Choroid plexus epithelial cell (primary cell): ENCODE results near the gene HLA-DQB1.
A peak's percentile ranks its signal among the peaks of the same experiment; 100 is the strongest.

ENCODE experiments used
- DNase-seq: peaks from one replicate; pipeline ENCODE4 v3.0.0-alpha.2; 2010; ENCODE audit warnings: low read depth
- H3K4me3 ChIP-seq: 2 replicates; pipeline ENCODE4 v1.5.1; 2011; ENCODE audit warnings: low read depth, mild to moderate bottlenecking, control low read depth, low read length, moderate library complexity
- TF ChIP-seq, protein P1 (sequence below): conservative IDR thresholded peaks from 2 replicates; pipeline ENCODE4 v1.5.1; 2011; ENCODE audit warnings: low read depth, mild to moderate bottlenecking, control low read depth, inconsistent platforms, low read length, moderate library complexity

The HLA-DQB1 gene

DNA sequence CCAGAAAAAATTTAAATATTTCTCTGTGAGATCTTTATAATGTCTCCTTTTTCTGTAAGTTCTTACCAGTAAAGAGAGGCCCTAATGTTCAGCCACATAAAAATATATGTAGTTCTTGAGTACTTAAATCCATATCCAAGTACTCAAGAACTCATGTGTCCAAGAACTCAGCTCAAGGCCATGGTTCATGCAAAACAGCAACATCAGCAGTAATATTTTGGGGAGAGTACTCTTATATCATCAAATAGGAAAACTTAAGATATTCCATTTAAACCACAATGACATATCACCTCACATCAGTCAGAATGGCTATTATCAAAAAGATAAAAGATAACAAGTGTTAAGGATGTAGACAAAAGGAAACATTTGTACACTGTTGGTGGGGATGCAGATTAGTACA, 3.4 kb upstream of the HLA-DQB1 start:
- no peak overlapping the region for H3K4me3 ChIP-seq
- TF ChIP-seq, protein P1, sequence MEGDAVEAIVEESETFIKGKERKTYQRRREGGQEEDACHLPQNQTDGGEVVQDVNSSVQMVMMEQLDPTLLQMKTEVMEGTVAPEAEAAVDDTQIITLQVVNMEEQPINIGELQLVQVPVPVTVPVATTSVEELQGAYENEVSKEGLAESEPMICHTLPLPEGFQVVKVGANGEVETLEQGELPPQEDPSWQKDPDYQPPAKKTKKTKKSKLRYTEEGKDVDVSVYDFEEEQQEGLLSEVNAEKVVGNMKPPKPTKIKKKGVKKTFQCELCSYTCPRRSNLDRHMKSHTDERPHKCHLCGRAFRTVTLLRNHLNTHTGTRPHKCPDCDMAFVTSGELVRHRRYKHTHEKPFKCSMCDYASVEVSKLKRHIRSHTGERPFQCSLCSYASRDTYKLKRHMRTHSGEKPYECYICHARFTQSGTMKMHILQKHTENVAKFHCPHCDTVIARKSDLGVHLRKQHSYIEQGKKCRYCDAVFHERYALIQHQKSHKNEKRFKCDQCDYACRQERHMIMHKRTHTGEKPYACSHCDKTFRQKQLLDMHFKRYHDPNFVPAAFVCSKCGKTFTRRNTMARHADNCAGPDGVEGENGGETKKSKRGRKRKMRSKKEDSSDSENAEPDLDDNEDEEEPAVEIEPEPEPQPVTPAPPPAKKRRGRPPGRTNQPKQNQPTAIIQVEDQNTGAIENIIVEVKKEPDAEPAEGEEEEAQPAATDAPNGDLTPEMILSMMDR, result no peak
- DNase-seq, result no peak

DNA sequence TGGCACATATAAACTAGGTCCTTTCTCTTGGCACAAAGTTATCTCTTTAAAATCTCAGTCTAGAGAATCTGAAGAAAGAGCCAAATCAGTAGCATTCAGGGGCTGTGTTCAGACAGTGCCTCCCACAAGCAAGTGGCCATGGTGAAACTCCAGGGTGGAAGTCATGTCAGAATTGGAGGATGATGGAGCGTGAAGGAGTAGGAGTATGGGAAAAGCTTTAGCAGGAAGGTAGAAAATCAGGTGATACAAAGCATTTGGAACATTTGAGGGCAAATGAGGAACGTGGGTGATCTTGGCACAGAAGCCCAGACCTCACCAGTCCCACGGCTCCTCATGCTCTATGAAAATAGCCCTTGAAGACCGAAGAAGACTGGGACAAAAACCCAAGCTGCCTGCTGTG, 2.8 kb upstream of the HLA-DQB1 start:
- H3K4me3 ChIP-seq, result no peak overlapping the region
- TF ChIP-seq, protein P1, result no peak
- no peak for DNase-seq

DNA sequence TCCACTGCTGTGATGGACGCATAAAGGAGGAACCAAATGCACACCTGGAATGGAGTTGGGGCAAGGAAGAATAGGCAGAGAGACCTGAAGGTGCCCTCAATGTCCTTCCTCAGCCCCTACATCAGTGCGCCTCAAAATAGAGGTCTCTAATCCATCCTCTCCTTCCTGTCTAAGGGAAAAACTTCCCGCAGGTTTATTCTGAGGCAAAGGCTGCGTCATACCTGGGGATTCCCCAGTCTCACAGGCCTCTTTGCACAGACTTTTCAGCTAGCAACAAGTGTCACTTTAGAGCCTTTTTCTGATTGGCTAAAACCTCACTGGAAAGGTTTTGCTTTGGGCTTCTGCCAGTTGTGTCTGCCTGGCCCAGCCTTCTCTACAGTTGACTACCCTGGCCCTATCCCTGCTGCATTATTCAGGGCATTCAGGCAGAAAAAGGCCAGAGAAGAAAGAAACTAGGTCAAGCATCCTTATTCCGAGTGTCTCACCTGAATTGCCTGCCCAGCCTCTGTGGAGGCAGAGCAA, 1.8 kb upstream of the HLA-DQB1 start:
- TF ChIP-seq, protein P1, result no peak
- DNase-seq, result peak; percentile 76
- H3K4me3 ChIP-seq, result no peak overlapping the region

DNA sequence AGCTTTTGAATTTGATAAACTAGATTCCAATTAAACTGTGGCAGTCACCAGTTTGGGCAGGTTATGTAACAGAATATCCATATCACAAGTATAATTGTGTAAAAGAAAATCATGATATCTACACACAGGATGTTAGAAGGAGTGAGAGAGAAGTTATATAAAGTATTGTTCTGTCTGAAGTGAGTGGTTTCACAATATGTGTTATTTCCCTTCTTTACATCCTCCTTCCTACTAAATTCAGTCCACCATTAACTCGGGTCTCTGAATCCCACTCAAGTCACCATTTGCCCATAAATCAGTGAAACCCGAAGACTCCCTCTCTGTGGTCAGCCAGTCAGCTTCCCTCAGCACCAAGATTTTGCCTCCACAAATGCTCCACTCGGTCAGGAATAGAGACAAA, 796 bp downstream of the HLA-DQB1 start:
- H3K4me3 ChIP-seq, result no peak overlapping the region
- no peak for DNase-seq
- TF ChIP-seq, protein P1, result no peak

DNA sequence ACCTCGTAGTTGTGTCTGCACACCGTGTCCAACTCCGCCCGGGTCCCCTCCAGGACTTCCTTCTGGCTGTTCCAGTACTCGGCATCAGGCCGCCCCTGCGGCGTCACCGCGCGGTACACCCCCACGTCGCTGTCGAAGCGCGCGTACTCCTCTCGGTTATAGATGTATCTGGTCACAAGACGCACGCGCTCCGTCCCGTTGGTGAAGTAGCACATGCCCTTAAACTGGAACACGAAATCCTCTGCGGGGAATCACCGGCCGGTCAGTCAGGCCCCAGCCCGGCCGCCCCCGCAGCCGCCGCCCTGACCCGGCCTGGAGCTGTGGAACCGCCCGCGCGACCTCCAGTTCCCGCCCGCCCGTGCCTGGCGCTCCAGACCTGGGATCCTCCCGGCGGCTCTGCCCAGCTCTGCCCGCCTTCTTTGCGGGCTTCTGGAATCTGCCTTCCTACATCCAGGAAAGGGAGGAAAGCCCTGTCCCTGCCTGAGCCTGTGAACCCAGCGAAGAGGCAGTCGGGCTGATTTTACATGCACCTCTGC, 1.6 kb downstream of the HLA-DQB1 start:
- DNase-seq, result peak; percentile 6
- TF ChIP-seq, protein P1, result no peak
- H3K4me3 ChIP-seq, result no peak overlapping the region

DNA sequence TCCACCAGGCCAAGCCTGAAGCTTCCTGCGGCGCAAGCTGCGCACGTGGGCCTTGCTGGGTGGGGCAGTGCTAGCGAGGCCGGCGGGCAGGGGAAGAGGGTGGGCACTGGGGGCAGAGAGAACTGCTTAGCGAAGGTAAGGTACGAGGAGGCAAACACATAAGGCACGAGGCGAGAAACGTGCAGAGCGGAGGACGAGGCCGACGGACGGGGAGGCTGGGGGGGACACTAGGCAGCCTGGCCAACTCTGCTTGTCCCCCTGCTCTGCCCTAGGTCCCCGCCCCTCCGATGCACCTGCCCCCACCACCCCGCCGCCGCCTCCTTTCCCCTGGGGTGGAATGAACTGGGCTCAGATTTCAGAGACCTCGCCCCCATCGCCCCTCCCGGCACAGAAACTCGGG, 2.1 kb downstream of the HLA-DQB1 start:
- no peak overlapping the region for H3K4me3 ChIP-seq
- DNase-seq, result no peak
- TF ChIP-seq, protein P1, result no peak

DNA sequence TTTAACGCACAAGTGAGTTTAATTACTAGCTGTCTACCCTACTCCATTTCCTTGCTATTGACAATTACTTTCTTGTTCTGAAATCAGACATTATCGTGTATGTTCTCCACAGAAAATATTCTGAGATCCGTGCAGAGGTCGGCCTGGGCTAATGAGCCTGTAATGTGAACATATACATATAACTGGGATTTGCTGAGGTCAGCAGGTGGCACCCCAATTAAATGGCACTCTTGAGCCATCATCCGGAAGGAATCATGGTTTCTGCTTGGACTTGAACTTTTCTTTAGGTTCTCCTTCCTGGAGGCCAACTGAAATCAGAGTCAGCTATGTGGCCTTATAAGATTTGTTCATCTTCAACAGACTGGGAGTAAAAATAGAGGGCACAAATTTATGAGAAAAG, 3.6 kb downstream of the HLA-DQB1 start:
- TF ChIP-seq, protein P1, result no peak

More for the DNA sequence above, 3.6 kb downstream of the HLA-DQB1 start:
- no peak for DNase-seq
- H3K4me3 ChIP-seq, result no peak overlapping the region
